Cardiac atrium fibroblast (primary cell): ENCODE results near the gene MUC2. TPM values are rescaled to one million over a fixed set of nuclear protein-coding genes. Genes with fewer than 3 reads are reported as not detected.

Experiments
- total RNA-seq: library from RNA; depleted of rRNA; stranded (reverse); fragments of >200 nt; gene quantifications from 2 replicates; pipeline ENCODE4 v1.2.3, GENCODE V29; 2015

MUC2 gene
- not detected in 2 replicates for total RNA-seq

GRCh38 chr11:1074244-1075221 is at the start of gene MUC2:
Gene MUC2 (plus strand): TSS chr11:1074874.

GRCh38 chr11:1036303-1036923 is 38.3 kb upstream of the MUC2 start, which contains the start of gene MUC6:
Gene MUC6 (minus strand): TSS chr11:1036718. CDS start chr11:1036655, 63 bp downstream.

Other genes starting within 250 kb of the MUC2 start
- 0.32 and 0.72 TPM in 2 replicates for gene CRACR2B, start 247.0 kb upstream of the MUC2 start, total RNA-seq
- gene CD151, start 241.9 kb upstream of the MUC2 start, total RNA-seq: 654 and 667 TPM in 2 replicates
- 209 and 229 TPM in 2 replicates for gene POLR2L, start 232.3 kb upstream of the MUC2 start, total RNA-seq
- gene TSPAN4, start 232.0 kb upstream of the MUC2 start, total RNA-seq: 281 and 292 TPM in 2 replicates
- gene CHID1, start 164.1 kb upstream of the MUC2 start, total RNA-seq: 93.6 and 228 TPM in 2 replicates
- 49.2 and 63.0 TPM in 2 replicates for gene AP2A2, start 149.0 kb upstream of the MUC2 start, total RNA-seq
- gene MUC6, start 38.2 kb upstream of the MUC2 start, total RNA-seq: not detected in 2 replicates
- not detected in 2 replicates for gene MUC5AC, start 83.1 kb downstream of the MUC2 start, total RNA-seq
- 0.16 TPM in 1 of 2 replicates, not detected in the other for gene MUC5B, start 148.2 kb downstream of the MUC2 start, total RNA-seq
- 30.0 and 32.6 TPM in 2 replicates for gene TOLLIP, start 234.8 kb downstream of the MUC2 start, total RNA-seq